Measurements from ENCODE around the gene ERBB2. TPM values are rescaled to one million over a fixed set of nuclear protein-coding genes. Genes with fewer than 3 reads are reported as not detected.

The ERBB2 gene
- total RNA-seq, 6 experiments from 2014 or later, result 8.9 to 40.4 (median 26.2) TPM

DNA sequence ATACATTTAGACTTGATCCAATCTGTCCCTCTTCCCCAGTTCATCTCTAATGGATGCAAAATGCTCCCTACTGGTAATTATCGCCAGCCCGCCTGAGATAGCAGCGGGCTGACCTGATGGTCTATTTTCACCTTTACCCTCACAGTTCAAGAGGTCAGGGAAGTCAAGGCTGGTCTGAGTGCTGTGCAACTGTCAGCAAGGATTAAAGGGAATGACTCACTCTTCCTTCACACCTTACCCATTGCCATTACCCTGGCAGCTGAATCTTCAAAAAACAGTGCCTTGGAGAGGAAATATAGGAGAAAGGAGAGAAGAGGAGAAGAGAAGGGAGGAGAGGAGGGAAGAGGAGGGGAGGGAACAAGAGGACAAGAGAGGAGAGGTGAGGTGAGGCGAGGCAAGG is 74.2 kb downstream of the ERBB2 start:
- intact Hi-C loops (cut with DNase I), result no loop called here
- Histone ChIP-seq H3K36me3 (no peaks in the 10 kb centered on the region), H3K4me1 (no peaks in the 10 kb centered on the region), H3K9me3 (no peaks in the 10 kb centered on the region), H3K4me3 (no peak overlapping the region), H3K27me3 (no peaks in the 10 kb centered on the region), H3K27ac (no peak overlapping the region)
- no peak for DNase-seq
- ATAC-seq, result no peak
- WGBS (ENCODE audit: insufficient coverage, low coverage, low lambda C conversion rate, missing lambda C conversion rate), result 70% methylated on average over 4 of the region's 4 CpGs
- TF ChIP-seq, protein P1, sequence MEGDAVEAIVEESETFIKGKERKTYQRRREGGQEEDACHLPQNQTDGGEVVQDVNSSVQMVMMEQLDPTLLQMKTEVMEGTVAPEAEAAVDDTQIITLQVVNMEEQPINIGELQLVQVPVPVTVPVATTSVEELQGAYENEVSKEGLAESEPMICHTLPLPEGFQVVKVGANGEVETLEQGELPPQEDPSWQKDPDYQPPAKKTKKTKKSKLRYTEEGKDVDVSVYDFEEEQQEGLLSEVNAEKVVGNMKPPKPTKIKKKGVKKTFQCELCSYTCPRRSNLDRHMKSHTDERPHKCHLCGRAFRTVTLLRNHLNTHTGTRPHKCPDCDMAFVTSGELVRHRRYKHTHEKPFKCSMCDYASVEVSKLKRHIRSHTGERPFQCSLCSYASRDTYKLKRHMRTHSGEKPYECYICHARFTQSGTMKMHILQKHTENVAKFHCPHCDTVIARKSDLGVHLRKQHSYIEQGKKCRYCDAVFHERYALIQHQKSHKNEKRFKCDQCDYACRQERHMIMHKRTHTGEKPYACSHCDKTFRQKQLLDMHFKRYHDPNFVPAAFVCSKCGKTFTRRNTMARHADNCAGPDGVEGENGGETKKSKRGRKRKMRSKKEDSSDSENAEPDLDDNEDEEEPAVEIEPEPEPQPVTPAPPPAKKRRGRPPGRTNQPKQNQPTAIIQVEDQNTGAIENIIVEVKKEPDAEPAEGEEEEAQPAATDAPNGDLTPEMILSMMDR (IDR thresholded peaks at IDR 0.05), result no peak
- no peak for TF ChIP-seq POLR2A (IDR thresholded peaks at IDR 0.05)

DNA sequence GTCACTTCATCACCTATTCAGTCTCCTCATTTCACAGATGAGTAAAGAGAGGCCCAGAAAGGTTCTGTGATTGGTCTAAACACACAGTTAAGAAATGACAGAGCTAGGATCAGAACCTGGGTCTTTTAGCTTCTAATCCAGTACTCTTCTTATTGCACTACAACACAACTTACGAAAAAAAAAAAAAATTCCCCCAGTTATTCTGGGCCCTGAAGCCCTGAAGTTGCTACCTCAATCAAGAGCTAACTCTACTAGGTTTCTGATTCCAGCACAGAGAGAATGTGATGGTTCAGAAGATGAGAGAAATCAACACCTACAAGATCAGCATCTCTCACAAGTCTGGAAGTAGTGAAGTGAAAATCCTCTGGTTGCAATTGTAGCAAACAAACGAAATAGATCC is 75.2 kb downstream of the ERBB2 start:
- WGBS (ENCODE audit: insufficient coverage, low coverage, low lambda C conversion rate, missing lambda C conversion rate), result 53% methylated on average over 2 of the region's 2 CpGs
- Histone ChIP-seq H3K27ac (no peak overlapping the region), H3K36me3 (no peaks in the 10 kb centered on the region), H3K4me3 (no peak overlapping the region), H3K27me3 (no peaks in the 10 kb centered on the region), H3K9me3 (no peaks in the 10 kb centered on the region), H3K4me1 (no peaks in the 10 kb centered on the region)
- TF ChIP-seq POLR2A (IDR thresholded peaks at IDR 0.05), result no peak
- TF ChIP-seq, protein P1 (IDR thresholded peaks at IDR 0.05), result no peak
- ATAC-seq, result no peak
- no peak for DNase-seq
- intact Hi-C loops (cut with DNase I), result no loop called here

DNA sequence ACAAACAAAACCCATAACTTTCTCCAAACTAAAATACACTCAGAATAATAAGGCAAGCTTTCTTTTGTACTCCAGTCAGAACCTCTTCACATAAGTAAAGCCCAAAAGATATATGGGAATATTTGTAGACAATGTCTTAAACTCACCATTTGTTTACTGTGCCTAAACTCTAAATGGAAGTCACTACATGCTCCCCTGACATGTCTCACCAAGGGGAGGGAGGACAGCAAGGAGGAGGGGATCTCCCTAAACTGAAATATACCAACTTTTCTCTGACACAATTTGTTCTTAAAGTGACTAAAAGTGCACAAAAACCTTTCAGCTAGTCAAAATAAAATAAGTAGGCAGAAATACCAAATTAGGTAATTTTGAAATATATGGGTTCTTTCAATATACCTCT is 76.4 kb downstream of the ERBB2 start:
- intact Hi-C loops (cut with DNase I), result no loop called here
- no peaks in the 10 kb centered on the region for H3K4me1 ChIP-seq
- no peak overlapping the region for H3K27ac ChIP-seq
- ATAC-seq (no peak), DNase-seq (no peak)
- no peaks in the 10 kb centered on the region for H3K9me3 ChIP-seq
- H3K27me3 ChIP-seq, result no peaks in the 10 kb centered on the region
- H3K36me3 ChIP-seq, result no peaks in the 10 kb centered on the region
- no peak for TF ChIP-seq POLR2A (IDR thresholded peaks at IDR 0.05)
- no peak overlapping the region for H3K4me3 ChIP-seq

DNA sequence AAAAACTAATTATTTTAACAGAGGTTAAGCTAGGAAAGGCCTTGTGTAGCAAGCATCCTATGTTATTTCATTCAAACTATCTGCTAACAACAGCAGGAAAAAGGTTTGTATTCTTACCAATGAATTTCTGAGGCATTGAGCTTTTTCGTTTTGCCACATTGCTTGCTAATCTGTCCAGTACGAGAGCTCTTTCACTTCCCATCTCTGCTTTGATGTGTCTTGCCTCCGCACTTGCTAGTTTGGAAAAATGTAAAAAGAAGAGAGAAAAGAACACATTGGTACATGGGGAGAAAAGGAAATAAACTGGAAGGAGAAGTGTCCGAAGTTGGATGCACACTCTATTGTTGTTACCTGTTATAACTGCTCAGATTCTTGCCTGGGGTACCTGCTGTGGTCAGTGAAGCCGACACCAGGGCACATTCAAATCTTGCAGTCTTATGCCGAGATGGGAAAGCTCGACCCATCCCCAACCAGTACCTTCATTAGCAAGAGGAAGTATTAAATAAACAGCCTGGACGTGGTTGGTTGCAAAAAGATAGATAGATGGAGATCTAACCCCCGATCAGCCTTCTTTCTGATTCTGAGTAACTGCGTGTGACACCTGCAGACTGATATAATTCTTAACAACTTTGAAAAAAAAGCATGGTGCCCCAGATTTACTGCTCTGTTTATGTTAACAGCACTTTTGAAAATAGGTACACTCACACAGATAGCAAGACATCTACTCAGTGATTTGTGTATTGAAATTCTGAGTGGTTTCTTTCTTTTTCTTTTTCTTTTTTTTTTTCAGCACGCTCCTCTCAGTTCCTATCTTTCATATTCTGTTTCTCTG is 77.9 kb downstream of the ERBB2 start:
- Histone ChIP-seq H3K4me1 (no peaks in the 10 kb centered on the region), H3K36me3 (no peaks in the 10 kb centered on the region), H3K4me3 (peak overlapping the region in 1 of 3 donors; percentile 11), H3K27ac (peak overlapping the region in 1 of 3 donors; percentile 14), H3K9me3 (no peaks in the 10 kb centered on the region), H3K27me3 (no peaks in the 10 kb centered on the region)
- DNase-seq, result no peak
- TF ChIP-seq POLR2A (IDR thresholded peaks at IDR 0.05), result no peak
- TF ChIP-seq, protein P1 (IDR thresholded peaks at IDR 0.05), result no peak
- 48% methylated on average over 10 of the region's 11 CpGs for WGBS (ENCODE audit: insufficient coverage, low coverage, low lambda C conversion rate, missing lambda C conversion rate)
- intact Hi-C loops (cut with DNase I), result no loop called here
- ATAC-seq, result no peak

Small RNA genes within 50 kb of the gene (microRNA-seq; reads per million reads assigned to microRNA genes)
- gene MIR4728, result 0 to 0.58 reads per million in 2 donors

Small RNA genes within 50 kb of the gene (small RNA-seq; reads per million reads assigned to genes)
- 0 to 0.26 reads per million in 2 experiments for gene MIR4728

Other genes with a start within 250 kb of the ERBB2 start
- 10 to 100 TPM in 5 of 6 experiments, 1 to 10 TPM in 1; 9.7 to 14.1 (median 13.2) TPM for gene MED1, start 248.8 kb upstream of the ERBB2 start, total RNA-seq
- gene CDK12, start 238.6 kb upstream of the ERBB2 start, total RNA-seq, result 10 to 100 TPM; 19.4 to 33.4 (median 30.4) TPM
- not detected for gene NEUROD2, start 92.1 kb upstream of the ERBB2 start, total RNA-seq
- under 1 TPM in 1 of 6 experiments, not detected in 5; 0.46 TPM for gene PPP1R1B, start 73.1 kb upstream of the ERBB2 start, total RNA-seq
- gene STARD3, start 62.9 kb upstream of the ERBB2 start, total RNA-seq, result 10 to 100 TPM; 24.3 to 49.8 (median 28.0) TPM
- gene TCAP, start 34.7 kb upstream of the ERBB2 start, total RNA-seq, result 1 to 10 TPM in 4 of 6 experiments, under 1 TPM in 2; 0.49 to 4.3 (median 1.1) TPM
- under 1 TPM in 2 of 6 experiments, not detected in 4; 0.37 TPM for gene PNMT, start 31.6 kb upstream of the ERBB2 start, total RNA-seq
- gene PGAP3, start 12.0 kb upstream of the ERBB2 start, total RNA-seq, result 10 to 100 TPM in 5 of 6 experiments, 1 to 10 TPM in 1; 9.7 to 25.7 (median 18.3) TPM
- gene MIEN1, start 30.5 kb downstream of the ERBB2 start, total RNA-seq, result 10 to 100 TPM; 23.1 to 61.6 (median 29.0) TPM
- 10 to 100 TPM in 2 of 6 experiments, 1 to 10 TPM in 4; 2.1 to 10.9 (median 7.5) TPM for gene GRB7, start 37.9 kb downstream of the ERBB2 start, total RNA-seq
- gene IKZF3, start 164.2 kb downstream of the ERBB2 start, total RNA-seq, result 1 to 10 TPM in 3 of 6 experiments, under 1 TPM in 3; 0.22 to 1.9 (median 0.92) TPM
- gene ZPBP2, start 168.1 kb downstream of the ERBB2 start, total RNA-seq, result not detected
- gene GSDMB, start 218.6 kb downstream of the ERBB2 start, total RNA-seq, result 10 to 100 TPM in 3 of 6 experiments, 1 to 10 TPM in 3; 4.7 to 40.8 (median 18.8) TPM
- 100 to 1,000 TPM; 105 to 174 (median 128) TPM for gene ORMDL3, start 227.5 kb downstream of the ERBB2 start, total RNA-seq
- gene LRRC3C, start 227.7 kb downstream of the ERBB2 start, total RNA-seq, result not detected

Data from right lobe of liver (tissue), 6 donors.